HUES64 (cell line): ENCODE data around the gene ETV6.

Experiments used
- H3K27ac ChIP-seq: 2 replicates; pipeline ENCODE4 v1.7.0; 2013; ENCODE audit warnings: low read depth, low read length, inconsistent platforms
- H3K27me3 ChIP-seq: 2 replicates; pipeline ENCODE4 v1.6.1; 2013; ENCODE audit warnings: mild to moderate bottlenecking, low read length; ENCODE audit not compliant: insufficient read depth
- H3K36me3 ChIP-seq: 2 replicates; pipeline ENCODE4 v1.6.1; 2013; ENCODE audit warnings: mild to moderate bottlenecking, low read length; ENCODE audit not compliant: insufficient read depth
- H3K4me1 ChIP-seq: 2 replicates; pipeline ENCODE4 v1.6.1; 2013; ENCODE audit warnings: mild to moderate bottlenecking, low read length, moderate library complexity; ENCODE audit not compliant: insufficient read depth
- H3K4me3 ChIP-seq: 2 replicates; pipeline ENCODE4 v1.5.1; 2013; ENCODE audit warnings: mild to moderate bottlenecking, low read length, moderate library complexity
- H3K9ac ChIP-seq: 2 replicates; pipeline ENCODE4 v1.6.1; 2013; ENCODE audit warnings: mild to moderate bottlenecking, low read depth, low read length
- H3K9me3 ChIP-seq: 2 replicates; pipeline ENCODE4 v1.6.1; 2013; ENCODE audit warnings: low read depth, low read length; ENCODE audit not compliant: insufficient read depth
- WGBS: fragments of 150-250, 120-280 bp; methylation state at CpG from one replicate; pipeline ENCODE4 v1.1.7; 2013; ENCODE audit warnings: missing lambda C conversion rate; 5-methylcytosine and 5-hydroxymethylcytosine counted together

The ETV6 gene

DNA sequence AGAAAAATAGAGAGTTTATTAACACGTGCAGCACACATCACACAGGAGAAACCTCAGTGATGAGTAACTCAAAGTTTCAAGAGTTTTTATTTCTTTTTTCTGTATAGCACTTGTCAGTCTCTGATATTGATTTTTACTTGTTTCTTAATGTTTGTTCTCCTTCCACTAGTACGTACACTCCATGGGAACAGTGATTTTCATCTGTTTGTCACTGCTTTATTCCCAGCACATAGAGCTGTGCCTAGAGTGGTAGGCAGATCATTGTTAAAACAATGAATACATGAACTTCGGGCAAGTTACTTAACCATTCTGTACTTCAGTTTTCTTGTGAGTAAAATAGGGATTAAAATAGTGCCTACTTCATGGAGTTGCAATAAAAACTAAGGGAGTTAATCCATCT lies 46.6 kb downstream of the ETV6 start:
- Histone ChIP-seq H3K9me3 (no peaks in the 10 kb centered on the region), H3K27ac (no peak overlapping the region), H3K4me1 (peaks cover 8% of the 10 kb centered on the region), H3K27me3 (no peaks in the 10 kb centered on the region), H3K4me3 (no peak overlapping the region), H3K9ac (no peak overlapping the region), H3K36me3 (no peaks in the 10 kb centered on the region)
- 93% methylated on average over 3 of the region's 3 CpGs for WGBS

DNA sequence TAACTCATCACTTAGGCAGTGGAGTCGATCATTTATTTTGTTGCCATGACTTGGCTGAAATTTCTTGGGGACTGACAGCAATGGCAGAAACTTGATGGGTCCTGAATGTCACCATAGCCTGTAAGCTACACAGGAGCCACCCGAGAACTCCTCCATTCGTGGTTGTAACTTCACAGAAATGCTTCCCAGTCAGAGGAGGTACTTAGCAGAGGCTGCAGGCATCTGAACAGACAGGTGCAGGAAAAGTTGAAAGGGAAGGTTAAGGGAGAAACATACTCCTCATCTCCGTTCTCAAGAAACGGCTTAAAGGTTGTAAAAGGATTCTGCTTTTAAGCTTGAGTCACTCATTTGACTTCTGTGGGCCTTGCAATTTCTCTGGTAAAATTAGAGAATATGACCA lies 47.7 kb downstream of the ETV6 start:
- no peak overlapping the region for H3K27ac ChIP-seq
- 91% methylated on average over 5 of the region's 5 CpGs for WGBS

DNA sequence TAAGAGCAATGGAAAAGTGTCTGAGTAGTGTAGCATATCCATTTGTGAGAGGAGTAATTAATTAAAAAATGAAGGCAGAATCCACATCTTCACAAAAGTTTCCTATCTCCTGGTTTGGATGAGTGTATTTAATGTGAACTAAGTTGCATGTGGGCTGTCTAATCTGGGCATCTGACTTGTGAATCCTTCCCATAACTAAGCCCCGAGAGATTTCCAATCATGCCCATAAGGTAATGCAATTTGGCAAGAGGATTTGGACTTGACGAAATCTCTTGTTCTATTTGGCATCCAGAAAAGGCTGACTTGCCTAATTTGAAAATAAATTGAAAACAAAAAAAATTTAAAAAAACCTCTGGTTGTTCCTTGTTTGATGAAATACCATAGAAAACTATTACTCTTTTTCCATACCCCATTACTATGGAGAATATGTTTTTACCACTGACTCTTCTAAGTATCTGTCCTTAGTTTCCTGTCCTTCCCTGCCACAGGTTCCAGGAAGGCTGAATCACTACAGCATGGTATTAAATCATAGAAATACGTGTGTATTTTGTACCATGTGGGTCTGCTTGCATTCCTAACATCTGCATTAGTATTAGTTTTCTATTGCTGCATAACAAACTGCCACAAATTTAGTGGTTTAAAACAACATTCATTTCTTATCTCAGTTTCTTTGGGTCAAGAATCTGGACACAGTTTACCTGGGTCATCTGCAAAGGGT lies 48.4 kb downstream of the ETV6 start:
- Histone ChIP-seq H3K27me3 (no peaks in the 10 kb centered on the region), H3K27ac (no peak overlapping the region), H3K9ac (no peak overlapping the region), H3K4me3 (no peak overlapping the region), H3K9me3 (no peaks in the 10 kb centered on the region), H3K4me1 (peaks cover 14% of the 10 kb centered on the region), H3K36me3 (no peaks in the 10 kb centered on the region)
- 100% methylated on average over 3 of the region's 3 CpGs for WGBS

More for the DNA sequence above, 47.7 kb downstream of the ETV6 start:
- H3K9ac ChIP-seq, result no peak overlapping the region
- no peaks in the 10 kb centered on the region for H3K9me3 ChIP-seq
- peaks cover 14% of the 10 kb centered on the region for H3K4me1 ChIP-seq
- no peaks in the 10 kb centered on the region for H3K27me3 ChIP-seq
- H3K36me3 ChIP-seq, result no peaks in the 10 kb centered on the region
- no peak overlapping the region for H3K4me3 ChIP-seq

DNA sequence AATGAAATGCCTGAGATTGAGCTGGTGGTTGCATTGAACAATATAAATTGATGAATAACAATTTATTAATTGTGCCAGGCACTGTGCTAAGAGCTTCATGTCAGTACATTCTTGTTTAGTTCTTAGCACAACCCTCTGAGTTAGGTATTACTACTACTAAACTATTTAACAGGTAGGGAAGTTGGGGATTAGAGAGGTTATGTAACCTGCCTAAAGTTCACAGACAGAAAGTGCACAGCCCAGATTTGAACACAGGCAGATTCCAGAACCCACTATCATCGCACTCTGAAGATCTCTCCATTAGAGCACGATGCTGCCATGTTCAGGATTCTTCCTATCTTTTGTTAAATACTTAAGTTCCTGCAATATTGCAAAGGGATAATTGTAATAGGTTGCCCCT lies 49.3 kb downstream of the ETV6 start:
- Histone ChIP-seq H3K9me3 (no peaks in the 10 kb centered on the region), H3K4me1 (peaks cover 14% of the 10 kb centered on the region), H3K27me3 (no peaks in the 10 kb centered on the region), H3K9ac (no peak overlapping the region), H3K4me3 (no peak overlapping the region), H3K36me3 (no peaks in the 10 kb centered on the region), H3K27ac (no peak overlapping the region)
- WGBS, result 100% methylated on average over 2 of the region's 2 CpGs

DNA sequence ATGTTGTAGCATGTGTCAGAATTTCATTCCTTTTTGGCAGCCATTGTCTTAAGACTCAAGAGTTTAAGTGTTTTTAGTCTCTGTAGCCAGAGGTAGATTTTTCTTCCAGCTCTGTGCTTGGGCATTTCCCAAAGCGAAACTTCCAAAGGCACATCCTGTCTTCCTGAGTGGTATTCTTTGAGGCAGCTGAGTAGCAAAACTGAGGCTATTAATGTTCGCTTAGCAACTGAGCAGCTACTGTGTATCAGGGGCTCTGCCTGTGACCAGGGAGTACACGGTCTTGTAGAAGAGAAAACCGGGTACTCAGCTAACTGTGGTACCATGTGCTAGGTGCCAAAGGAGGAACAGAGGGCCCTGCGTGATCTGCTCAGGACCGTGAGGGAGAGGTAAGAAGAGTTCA lies 52.0 kb downstream of the ETV6 start:
- Histone ChIP-seq H3K9ac (no peak overlapping the region), H3K27me3 (no peaks in the 10 kb centered on the region), H3K4me1 (peaks cover 24% of the 10 kb centered on the region), H3K27ac (no peak overlapping the region; the same call in 1 of the 2 replicates), H3K9me3 (no peaks in the 10 kb centered on the region), H3K4me3 (no peak overlapping the region), H3K36me3 (no peaks in the 10 kb centered on the region)
- WGBS, result 85% methylated on average over 6 of the region's 6 CpGs

DNA sequence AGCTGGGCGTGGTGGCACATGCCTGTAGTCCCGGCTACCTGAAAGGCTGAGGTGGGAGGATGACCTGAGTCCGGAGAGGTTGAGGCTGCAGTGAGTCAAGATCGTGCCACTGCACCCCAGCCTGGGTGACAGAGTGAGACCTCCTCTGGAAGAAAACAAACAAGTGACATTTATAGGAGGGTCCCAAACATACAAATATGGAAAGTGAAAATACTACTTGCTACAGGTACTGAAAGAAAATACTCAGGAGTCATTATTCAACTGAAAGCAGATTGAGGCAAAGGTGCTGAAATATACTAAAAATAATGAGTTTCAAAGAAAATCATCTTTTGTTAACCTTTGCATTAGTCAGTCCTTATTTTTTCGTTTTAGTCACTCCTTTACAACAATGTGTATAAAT lies 53.5 kb downstream of the ETV6 start:
- Histone ChIP-seq H3K9me3 (no peaks in the 10 kb centered on the region), H3K27ac (no peak overlapping the region), H3K36me3 (no peaks in the 10 kb centered on the region), H3K27me3 (no peaks in the 10 kb centered on the region), H3K4me3 (no peak overlapping the region), H3K4me1 (peaks cover 31% of the 10 kb centered on the region), H3K9ac (no peak overlapping the region)
- WGBS, result 97% methylated on average over 4 of the region's 5 CpGs

DNA sequence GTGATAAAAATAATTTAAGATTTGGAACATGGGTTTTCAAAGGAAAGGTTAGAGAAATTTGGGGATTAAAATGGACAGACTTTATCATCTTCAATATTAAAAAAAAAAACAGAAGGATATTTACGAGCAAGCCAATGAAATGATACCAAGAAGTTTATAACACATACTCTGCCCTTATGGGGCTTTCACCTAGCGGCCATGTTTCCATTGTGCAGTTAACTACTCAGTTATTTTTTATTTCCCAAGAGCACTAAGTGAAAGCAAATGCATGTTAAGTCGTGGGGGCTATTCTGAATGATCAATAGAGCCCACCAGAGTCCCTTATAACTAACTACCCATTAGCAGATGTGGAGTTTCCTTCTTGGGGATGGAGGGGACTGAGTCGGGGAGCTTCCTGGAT lies 53.9 kb downstream of the ETV6 start:
- Histone ChIP-seq H3K9ac (no peak overlapping the region), H3K36me3 (no peaks in the 10 kb centered on the region), H3K4me1 (peaks cover 31% of the 10 kb centered on the region), H3K27me3 (no peaks in the 10 kb centered on the region), H3K9me3 (no peaks in the 10 kb centered on the region), H3K27ac (no peak overlapping the region), H3K4me3 (no peak overlapping the region)
- 92% methylated on average over 2 of the region's 4 CpGs for WGBS

DNA sequence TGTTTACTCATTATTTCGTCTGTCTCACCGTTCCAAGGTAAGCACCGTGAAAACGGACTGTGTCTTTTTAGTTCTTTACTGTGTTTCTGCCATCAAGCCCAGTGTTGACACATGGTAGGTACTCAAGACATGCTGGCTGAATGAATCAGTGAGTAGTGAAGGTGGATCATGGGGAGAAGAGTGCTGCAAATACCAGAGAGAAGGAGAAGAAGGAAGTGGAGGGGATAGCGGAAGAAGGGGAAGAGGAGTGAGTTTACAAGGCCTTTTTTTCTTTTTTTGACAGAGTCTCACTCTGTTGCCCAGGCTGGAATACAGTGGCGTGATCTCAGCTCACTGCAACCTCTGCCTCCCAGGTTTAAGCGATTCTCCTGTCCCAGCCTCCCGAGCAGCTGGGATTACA lies 54.6 kb downstream of the ETV6 start:
- no peaks in the 10 kb centered on the region for H3K9me3 ChIP-seq
- H3K4me3 ChIP-seq, result no peak overlapping the region
- no peak overlapping the region for H3K27ac ChIP-seq
- H3K9ac ChIP-seq, result no peak overlapping the region
- 98% methylated on average over 8 of the region's 8 CpGs for WGBS
- no peaks in the 10 kb centered on the region for H3K27me3 ChIP-seq
- H3K36me3 ChIP-seq, result no peaks in the 10 kb centered on the region
- peaks cover 31% of the 10 kb centered on the region for H3K4me1 ChIP-seq

DNA sequence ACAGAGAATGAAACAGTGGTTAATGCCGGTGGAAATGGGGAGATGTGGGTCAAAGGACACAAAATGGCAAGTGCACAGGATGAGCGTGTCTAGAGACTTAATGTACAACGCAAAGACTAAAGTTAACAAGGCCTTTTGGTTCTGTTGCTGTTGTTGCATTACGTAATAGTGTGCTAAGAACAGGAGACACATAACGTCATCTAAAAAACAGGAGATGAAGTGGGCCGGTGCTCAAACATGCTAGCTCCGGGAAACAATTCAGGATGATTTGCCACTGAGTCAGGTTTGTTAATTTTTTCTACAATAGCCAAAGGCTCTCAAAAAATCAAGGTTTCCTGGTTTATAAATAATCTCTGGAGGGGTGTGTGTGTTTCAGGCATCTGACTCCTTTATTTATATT lies 55.5 kb downstream of the ETV6 start:
- Histone ChIP-seq H3K9me3 (no peaks in the 10 kb centered on the region), H3K4me3 (no peak overlapping the region), H3K27me3 (no peaks in the 10 kb centered on the region), H3K27ac (no peak overlapping the region), H3K9ac (no peak overlapping the region), H3K4me1 (peaks cover 31% of the 10 kb centered on the region), H3K36me3 (no peaks in the 10 kb centered on the region)
- 86% methylated on average over 7 of the region's 7 CpGs for WGBS

DNA sequence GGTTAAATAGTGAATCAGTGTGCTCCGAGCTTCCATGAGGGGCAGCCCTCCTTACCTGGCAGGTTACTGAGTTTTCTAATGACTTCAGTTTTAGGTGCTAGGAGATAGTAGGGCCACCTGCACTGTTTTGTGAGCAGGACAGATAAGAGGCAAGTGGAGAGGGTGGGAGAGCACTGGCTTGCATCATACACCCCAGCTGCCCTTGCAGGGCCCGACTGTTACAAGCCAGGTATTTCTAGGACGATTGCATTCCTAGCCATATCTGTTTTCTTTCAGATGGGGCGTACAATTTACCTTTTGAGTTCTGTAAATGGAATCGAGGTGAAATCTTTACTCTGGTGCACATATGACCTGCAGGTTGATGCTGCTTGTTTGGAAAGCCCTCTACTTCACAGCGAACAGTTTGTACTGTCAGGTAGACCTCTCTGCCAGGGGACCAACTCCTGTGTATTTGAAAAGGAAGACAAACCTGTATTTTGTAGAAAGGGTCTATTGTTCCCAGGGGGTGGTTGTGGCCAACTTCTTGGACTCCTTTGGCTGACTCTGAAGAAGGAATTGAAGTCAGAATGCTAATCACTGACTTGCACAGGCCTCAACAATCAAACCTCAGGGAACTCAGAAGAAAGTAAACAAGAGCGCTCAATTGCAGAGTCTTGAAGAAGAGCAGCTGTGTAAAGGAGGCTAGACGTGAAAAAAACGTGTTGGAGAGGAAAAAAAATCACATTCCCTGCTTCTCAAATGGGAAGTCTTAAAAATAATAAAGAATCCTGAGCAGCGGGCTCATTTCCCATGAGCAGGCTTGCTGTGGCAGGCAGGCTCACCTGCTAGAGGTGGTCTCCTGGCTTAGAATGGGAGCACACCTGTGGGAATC lies 57.3 kb downstream of the ETV6 start:
- H3K9ac ChIP-seq, result no peak overlapping the region
- 86% methylated on average over 10 of the region's 10 CpGs for WGBS
- H3K27ac ChIP-seq, result no peak overlapping the region
- no peaks in the 10 kb centered on the region for H3K36me3 ChIP-seq
- H3K4me3 ChIP-seq, result no peak overlapping the region
- H3K4me1 ChIP-seq, result peaks cover 16% of the 10 kb centered on the region; the same call in 1 of the 2 replicates
- no peaks in the 10 kb centered on the region for H3K9me3 ChIP-seq
- H3K27me3 ChIP-seq, result no peaks in the 10 kb centered on the region

DNA sequence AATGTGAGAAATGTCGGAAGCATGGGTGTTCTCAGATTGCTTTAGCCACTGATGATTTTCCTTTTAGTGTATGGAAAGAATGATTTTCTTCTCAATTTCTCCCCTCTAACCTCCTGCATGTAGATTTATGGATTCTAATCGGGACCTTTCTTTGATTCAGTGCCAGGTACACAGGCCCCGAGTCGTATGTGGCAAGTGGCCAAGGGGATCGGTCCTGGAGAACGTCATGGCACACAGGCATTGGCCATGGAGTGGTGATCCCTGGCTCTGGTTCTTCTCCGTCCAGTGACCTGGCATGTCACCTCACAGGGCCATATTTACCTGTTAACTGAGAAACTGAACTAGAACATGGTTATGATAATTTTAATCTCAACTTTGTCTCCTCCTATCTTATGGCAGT lies 58.1 kb downstream of the ETV6 start:
- Histone ChIP-seq H3K9ac (no peak overlapping the region), H3K27me3 (no peaks in the 10 kb centered on the region), H3K4me3 (no peak overlapping the region), H3K27ac (no peak overlapping the region), H3K4me1 (peaks cover 16% of the 10 kb centered on the region; the same call in 1 of the 2 replicates), H3K36me3 (no peaks in the 10 kb centered on the region), H3K9me3 (no peaks in the 10 kb centered on the region)
- WGBS, result 98% methylated on average over 7 of the region's 7 CpGs
